NCI-H146 treated with DMSO at 0.1 percent for 48 hours (cell line): ENCODE measurements around the gene MCOLN2.
A peak's percentile ranks its signal among the peaks of the same experiment; 100 is the strongest.
"Not testable (repeated sequence)": the region's sequence is repeated elsewhere in the genome, so short reads cannot be mapped to it uniquely, and the experiment has no call there.

Experiments
- DNase-seq: peaks from one replicate; lab custom pipeline; 2025; ENCODE audit not compliant: unreplicated experiment; lab: John Stamatoyannopoulos, UW

The MCOLN2 gene

GRCh38 chr1:84996846-84997666 lies at the start of gene MCOLN2:
Gene MCOLN2 (minus strand): TSS chr1:84997113. CDS start chr1:84996872, 241 bp downstream.
- peak; percentile 34 for DNase-seq

- DNase-seq, result no peak
Observed at GRCh38 chr1:85042413-85042812, 45.5 kb upstream of the MCOLN2 start.

GRCh38 chr1:85041793-85042192 lies 44.9 kb upstream of the MCOLN2 start:
- DNase-seq, result no peak

- DNase-seq, result no peak
Observed at GRCh38 chr1:85033221-85033620, 36.3 kb upstream of the MCOLN2 start.

- no peak for DNase-seq
Observed at GRCh38 chr1:85030536-85030935, 33.6 kb upstream of the MCOLN2 start.

- DNase-seq, result no peak
Observed at GRCh38 chr1:85028151-85028550, 31.2 kb upstream of the MCOLN2 start.

GRCh38 chr1:85027242-85027983 lies 30.5 kb upstream of the MCOLN2 start:
- no peak for DNase-seq

GRCh38 chr1:85025940-85026339 lies 29.0 kb upstream of the MCOLN2 start:
- DNase-seq, result no peak

- DNase-seq, result no peak
Observed at GRCh38 chr1:85024736-85025135, 27.8 kb upstream of the MCOLN2 start.

GRCh38 chr1:85022700-85023099 lies 25.8 kb upstream of the MCOLN2 start:
- no peak for DNase-seq

- DNase-seq, result no peak
Observed at GRCh38 chr1:85019994-85020393, 23.1 kb upstream of the MCOLN2 start.

GRCh38 chr1:85015826-85016225 lies 18.9 kb upstream of the MCOLN2 start:
- no peak for DNase-seq

- DNase-seq, result not testable (repeated sequence)
Observed at GRCh38 chr1:85005641-85006040, 8.7 kb upstream of the MCOLN2 start.

GRCh38 chr1:85001742-85002141 lies 4.8 kb upstream of the MCOLN2 start:
- DNase-seq, result no peak

- no peak for DNase-seq
Observed at GRCh38 chr1:84998642-84999280, 1.8 kb upstream of the MCOLN2 start.

- DNase-seq, result peak; percentile 12
Observed at GRCh38 chr1:84997667-84998600, 1.0 kb upstream of the MCOLN2 start.

- no peak for DNase-seq
Observed at GRCh38 chr1:84995484-84996334, 1.2 kb downstream of the MCOLN2 start.

- DNase-seq, result no peak
Observed at GRCh38 chr1:84991097-84991920, 5.6 kb downstream of the MCOLN2 start.

GRCh38 chr1:84988588-84988987 lies 8.3 kb downstream of the MCOLN2 start:
- DNase-seq, result no peak
